ENCODE results near the gene MBNL2.

MBNL2 gene

GRCh38 chr13:97255515-97256021 lies 33.4 kb downstream of the MBNL2 start:
- DNase-seq: no peak

GRCh38 chr13:97256343-97256783 lies 34.2 kb downstream of the MBNL2 start:
- DNase-seq: no peak

- no peak for DNase-seq
Measured at GRCh38 chr13:97257228-97257755, 35.2 kb downstream of the MBNL2 start.

- DNase-seq: no peak
Measured at GRCh38 chr13:97257800-97258799, 36.0 kb downstream of the MBNL2 start.

GRCh38 chr13:97258801-97259200 lies 36.7 kb downstream of the MBNL2 start:
- DNase-seq: no peak

GRCh38 chr13:97259410-97259797 lies 37.3 kb downstream of the MBNL2 start:
- DNase-seq: no peak

GRCh38 chr13:97259798-97260714 lies 37.9 kb downstream of the MBNL2 start:
- DNase-seq: no peak

GRCh38 chr13:97261254-97262005 lies 39.3 kb downstream of the MBNL2 start:
- no peak for DNase-seq

GRCh38 chr13:97262058-97262457 lies 39.9 kb downstream of the MBNL2 start:
- DNase-seq: no peak

- no peak for DNase-seq
Measured at GRCh38 chr13:97263160-97263559, 41.0 kb downstream of the MBNL2 start.

- no peak for DNase-seq
Measured at GRCh38 chr13:97264663-97265062, 42.5 kb downstream of the MBNL2 start.

- DNase-seq: no peak
Measured at GRCh38 chr13:97266332-97266731, 44.2 kb downstream of the MBNL2 start.

GRCh38 chr13:97266772-97267417 lies 44.8 kb downstream of the MBNL2 start:
- no peak for DNase-seq

GRCh38 chr13:97267418-97268059 lies 45.4 kb downstream of the MBNL2 start:
- DNase-seq: no peak

- no peak for DNase-seq
Measured at GRCh38 chr13:97268772-97269171, 46.6 kb downstream of the MBNL2 start.

- DNase-seq: no peak
Measured at GRCh38 chr13:97269603-97270002, 47.5 kb downstream of the MBNL2 start.

GRCh38 chr13:97272526-97272925 lies 50.4 kb downstream of the MBNL2 start:
- no peak for DNase-seq

- no peak for DNase-seq
Measured at GRCh38 chr13:97273341-97273831, 51.3 kb downstream of the MBNL2 start.

GRCh38 chr13:97274829-97275649 lies 52.9 kb downstream of the MBNL2 start:
- DNase-seq: no peak

All from NCI-H1436 (cell line).